ENCODE measurements around the gene IFNA6.
A peak's percentile ranks its signal among the peaks of the same experiment; 100 is the strongest.
"Not testable (repeated sequence)": the region's sequence is repeated elsewhere in the genome, so short reads cannot be mapped to it uniquely, and the experiment has no call there.

IFNA6 gene

DNA sequence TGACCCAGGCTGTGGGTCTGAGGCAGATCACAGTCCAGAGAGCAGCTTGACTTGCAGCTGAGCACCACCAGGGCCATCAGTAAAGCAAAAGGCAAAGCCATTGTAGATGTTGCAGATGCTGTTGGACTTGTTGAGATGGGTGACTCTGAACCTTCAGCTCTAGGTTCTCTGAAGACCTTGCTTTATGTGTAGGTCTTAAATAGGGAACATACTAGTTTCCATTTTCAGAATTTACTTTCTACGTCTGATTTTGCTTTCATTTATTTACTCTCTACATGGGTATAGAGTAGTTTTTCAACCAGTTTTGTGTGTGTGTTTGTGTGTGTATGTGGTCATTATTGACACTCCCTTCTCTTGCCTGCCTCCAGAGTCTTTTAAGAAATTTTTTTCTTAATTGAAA, at the start of gene IFNA6:
TSS of gene IFNA6 (minus strand) at position 101 of the 400 bp plus-strand sequence. CDS start at position 101, 0 bp downstream.
- no peak for DNase-seq

DNA sequence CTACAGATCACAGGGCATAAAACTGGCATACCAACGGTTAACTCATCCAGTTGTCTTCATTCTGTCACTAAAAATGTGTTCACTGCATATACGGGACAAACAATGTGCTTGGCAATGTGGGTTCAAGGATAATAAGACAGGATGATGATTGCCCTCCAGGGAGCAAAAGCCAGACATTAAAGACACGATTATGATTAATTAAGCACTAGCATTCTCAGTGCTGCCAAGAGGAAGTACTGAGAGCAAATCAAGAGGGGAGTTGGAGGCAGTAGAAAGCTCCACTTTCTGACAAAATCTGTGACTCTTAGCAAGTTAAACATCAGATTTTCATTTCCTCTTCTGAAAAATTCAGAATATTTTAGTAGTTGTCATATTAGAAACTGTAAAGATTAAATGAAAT, 49.3 kb upstream of the IFNA6 start:
- DNase-seq, result no peak

DNA sequence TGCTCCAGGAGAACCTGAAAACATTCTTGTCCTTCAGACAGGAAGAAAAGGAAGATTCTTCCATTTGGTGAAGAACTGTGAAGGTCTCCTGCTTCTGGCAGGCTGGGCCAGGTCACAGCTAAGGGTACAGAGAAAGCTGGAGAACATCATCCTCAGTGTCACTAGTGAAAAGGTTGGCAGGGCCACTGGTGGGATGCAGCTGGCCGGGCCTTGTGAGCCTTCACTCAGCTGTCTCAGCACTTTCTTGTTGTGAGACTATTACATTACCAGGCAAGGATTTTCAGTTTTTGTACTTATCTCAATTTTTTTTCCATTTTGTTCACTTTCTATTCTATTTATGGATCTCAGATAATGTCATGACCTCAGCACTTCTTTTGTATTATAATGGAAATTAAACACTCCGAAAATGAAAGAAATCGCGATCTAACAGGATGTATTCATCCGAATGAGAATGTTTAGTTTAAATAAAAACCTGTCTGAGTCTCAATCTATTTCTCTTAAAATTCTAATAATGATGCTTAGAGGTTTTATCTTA, 48.3 kb upstream of the IFNA6 start:
- DNase-seq, result no peak

DNA sequence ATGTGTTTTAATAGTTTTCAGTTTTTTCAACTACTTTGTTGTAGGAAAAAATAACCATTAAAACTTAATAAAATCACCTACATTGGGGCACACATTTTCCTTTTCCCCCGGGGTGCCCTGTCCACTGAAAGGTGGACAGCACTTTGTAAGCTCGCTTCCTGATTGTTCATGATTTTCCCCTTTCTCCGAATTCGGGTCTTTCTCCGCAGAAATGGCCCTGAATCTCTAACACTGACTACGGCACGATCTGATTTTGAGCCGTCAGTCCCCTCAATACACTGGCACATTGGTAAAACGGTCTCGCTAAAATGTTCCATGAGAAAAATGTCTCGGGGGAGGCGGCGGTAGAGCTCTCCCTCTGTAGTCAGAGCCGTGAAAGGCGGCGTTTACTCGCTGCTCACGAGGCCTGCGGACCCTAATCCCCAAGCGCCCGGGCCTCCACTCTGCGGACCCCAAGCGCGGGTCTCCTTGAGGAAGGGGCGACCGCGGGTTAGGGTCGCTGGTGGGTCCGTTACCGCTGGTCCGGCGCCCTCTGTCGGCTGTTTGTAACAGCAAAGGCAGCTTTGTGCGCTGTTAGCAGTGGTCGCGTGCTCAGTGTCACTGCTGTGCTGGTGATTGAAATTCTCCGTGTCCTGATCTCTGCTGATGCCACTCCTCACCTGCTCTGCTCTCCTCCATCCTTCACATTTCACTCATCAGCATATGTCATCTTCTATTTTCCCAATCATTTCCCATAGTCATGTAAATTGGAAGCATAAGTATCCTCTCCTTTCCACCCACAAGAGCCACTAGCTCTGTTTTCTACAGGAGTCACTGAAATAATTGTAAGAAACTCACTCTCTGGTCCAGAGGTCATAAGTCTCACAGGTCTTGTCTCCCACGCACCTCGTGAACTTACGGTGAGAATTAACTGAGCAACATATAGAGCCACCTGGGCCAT, 45.4 kb upstream of the IFNA6 start:
- DNase-seq, result peak; percentile 10 to 62 (median 34)

DNA sequence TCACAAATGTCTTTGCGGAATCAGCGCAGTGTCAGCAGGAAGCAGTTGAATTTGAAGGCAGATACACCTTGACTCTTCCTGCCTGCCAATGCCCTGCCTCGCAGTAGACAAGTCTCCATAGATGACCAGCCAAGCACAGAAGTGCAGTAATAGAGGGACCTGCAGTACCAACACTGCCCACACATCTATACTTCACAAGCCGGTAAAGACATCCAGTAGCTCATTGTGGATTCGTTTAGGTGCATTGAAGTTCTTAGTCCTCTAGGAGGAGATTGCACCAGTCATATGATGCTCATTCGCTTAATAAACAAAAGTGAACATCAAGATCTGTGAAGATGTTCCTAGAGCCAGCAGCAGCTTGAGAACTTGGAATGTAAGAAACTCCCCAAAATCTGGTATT, 41.6 kb upstream of the IFNA6 start:
- DNase-seq, result no peak

DNA sequence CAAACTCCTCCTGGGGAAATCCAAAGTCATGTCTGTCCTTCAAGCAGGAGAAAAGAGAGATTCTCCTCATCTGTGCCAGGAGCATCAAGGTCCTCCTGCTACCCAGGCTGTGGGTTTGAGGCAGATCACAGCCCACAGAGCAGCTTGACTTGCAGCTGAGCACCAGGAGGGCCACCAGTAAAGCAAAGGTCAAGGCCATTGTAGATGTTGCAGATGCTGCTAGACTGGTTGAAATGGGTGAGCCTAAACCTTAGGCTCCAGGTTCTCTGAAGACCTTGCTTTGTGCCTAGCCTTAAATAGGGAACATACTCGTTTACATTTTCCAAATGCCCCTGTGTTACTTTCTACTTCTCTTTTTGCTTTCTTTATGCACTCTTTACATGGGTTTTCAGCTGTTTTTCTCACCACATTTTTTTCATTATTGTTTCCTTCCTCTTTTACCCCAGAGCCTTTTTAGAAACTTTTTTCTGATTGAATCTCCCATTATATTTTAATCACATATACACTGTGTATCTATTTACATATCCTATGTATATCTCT, 34.5 kb upstream of the IFNA6 start, which contains the start of gene IFNA2:
TSS of gene IFNA2 (minus strand) at position 268 of the 540 bp plus-strand sequence. CDS start at position 199, 69 bp downstream.
- DNase-seq, result no peak

DNA sequence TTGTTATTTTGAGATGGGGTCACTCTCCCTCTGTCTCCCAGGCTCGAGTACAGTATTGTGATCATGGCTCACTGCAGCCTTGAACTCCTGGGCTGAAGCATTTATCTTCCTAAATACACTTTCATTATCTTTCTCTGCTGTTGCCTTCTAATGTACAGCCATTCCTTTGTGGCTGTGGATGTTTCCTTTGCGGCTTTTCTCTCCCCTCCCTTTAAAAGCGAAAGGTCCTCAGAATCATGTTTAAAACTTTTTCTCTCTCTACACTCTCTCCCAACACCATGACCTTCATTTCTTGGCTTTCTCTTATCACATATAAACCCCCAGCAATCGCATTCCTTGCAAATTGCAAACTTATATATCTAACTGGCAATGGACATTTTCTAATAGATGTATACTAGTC, 32.9 kb upstream of the IFNA6 start:
- no peak for DNase-seq

DNA sequence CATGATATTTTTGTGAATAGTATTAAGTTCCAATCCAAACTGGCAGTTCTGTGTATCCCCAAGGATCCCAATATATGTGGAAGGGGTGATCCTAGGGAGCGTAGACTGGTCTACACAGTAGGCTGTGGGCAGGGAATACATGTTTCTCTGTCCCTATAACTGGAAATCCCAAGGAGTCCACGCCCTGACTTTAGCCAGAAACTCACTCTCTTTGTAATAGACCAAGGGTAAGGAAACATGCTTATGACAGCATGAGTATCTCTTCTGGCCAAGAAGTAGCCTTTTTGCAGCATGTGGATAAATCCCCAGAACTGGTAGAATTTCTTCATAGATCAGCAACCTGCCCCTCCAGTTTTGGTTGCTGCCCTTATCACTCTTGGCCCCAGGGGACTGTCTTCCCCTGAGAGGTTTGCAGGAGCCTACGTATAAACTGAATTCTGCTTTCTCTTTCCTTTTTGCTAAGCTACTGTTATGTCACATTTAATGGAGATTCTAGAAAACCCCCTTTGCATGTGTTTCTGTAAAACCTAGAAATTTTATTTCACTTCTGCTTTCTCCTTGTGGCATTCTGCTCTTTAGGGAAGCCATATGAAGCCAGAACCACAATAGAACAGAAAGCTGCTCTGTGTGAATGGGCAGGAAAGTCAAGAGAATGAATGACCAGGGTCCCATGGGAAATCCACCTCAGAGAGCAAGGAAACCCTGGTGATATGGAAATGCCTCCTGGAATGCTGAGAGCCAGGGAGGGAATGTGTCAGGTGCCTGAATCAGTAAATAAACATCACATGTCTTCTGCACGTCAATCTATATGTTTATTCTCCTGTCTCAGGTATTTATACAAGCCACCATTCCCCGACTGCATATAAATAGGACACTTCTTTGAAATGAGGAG, 31.0 kb upstream of the IFNA6 start:
- no peak for DNase-seq

DNA sequence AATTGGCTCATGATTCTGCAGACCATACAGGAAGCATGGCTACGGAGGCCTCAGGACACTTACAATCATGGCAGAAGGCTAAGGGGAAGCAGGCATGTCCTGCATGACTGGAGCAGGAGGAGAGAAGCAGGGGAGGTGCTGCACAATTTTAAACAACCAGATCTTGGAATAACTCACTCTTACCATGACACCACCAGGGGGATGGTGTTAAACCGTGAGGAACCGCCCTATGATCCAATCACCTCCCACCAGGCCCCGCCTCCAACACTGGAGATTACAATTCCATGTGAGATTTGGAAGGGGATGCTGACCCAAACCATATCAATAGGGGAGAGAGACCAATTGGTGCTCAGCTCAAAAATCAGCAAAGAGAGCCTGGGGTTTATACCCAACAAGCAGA, 20.8 kb upstream of the IFNA6 start:
- DNase-seq, result not testable (repeated sequence)

DNA sequence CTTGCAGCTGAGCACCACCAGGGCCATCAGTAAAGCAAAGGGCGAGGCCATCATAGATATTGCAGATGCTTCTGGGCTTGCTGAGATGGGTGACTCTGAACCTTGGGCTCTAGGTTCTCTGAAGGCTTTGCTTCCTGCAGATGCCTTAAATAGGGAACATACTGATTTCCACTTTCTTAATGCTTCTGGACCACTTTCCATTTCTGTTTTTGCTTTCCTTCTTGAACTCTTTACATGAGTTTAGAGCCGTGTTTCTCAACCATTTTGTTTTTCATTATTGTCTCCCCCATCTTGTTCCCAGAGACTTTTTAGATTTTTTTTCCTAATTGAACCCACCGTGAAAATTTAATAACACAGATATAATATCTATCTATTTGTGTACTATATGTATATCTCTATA, 17.3 kb upstream of the IFNA6 start, which contains the start of gene IFNA13:
TSS of gene IFNA13 (minus strand) at position 101 of the 400 bp plus-strand sequence. CDS start at position 54, 47 bp downstream.
- DNase-seq, result no peak

DNA sequence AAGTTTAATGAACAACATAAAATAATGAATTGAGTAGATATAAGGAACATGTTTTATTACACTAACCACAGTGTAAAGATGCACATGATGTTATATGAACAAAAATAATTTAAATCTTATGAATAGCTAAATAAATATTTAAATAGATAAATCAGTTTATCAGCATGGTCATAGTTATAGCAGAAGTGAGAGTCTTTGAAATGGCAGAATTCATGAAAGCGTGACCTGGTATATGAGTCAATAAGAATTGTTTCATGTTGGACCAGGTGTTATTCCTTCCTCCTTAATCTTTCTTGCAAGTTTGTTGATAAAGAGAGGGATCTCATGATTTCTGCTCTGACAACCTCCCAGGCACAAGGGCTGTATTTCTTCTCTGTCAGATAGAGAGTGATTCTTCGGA, 16.5 kb upstream of the IFNA6 start:
- not testable (repeated sequence) for DNase-seq

DNA sequence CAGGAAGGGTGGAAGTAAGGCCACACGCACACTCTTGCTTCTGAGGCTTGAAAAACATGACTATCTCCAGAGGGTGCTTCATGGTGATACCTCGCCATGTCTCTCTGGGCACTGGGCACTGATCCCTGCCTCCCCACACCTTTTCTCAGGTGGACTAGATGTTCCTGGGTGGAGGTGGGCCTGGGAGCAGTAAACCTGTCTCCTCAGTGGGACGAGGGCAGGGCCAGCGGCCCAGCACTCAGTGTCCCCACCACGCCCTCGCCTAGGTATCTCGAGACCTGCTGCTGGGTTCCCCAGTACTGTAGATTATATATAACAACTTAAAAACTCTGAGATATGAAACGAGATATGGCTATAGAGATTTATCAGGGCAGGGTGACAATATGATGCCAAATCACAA, 11.6 kb upstream of the IFNA6 start:
- no peak for DNase-seq

DNA sequence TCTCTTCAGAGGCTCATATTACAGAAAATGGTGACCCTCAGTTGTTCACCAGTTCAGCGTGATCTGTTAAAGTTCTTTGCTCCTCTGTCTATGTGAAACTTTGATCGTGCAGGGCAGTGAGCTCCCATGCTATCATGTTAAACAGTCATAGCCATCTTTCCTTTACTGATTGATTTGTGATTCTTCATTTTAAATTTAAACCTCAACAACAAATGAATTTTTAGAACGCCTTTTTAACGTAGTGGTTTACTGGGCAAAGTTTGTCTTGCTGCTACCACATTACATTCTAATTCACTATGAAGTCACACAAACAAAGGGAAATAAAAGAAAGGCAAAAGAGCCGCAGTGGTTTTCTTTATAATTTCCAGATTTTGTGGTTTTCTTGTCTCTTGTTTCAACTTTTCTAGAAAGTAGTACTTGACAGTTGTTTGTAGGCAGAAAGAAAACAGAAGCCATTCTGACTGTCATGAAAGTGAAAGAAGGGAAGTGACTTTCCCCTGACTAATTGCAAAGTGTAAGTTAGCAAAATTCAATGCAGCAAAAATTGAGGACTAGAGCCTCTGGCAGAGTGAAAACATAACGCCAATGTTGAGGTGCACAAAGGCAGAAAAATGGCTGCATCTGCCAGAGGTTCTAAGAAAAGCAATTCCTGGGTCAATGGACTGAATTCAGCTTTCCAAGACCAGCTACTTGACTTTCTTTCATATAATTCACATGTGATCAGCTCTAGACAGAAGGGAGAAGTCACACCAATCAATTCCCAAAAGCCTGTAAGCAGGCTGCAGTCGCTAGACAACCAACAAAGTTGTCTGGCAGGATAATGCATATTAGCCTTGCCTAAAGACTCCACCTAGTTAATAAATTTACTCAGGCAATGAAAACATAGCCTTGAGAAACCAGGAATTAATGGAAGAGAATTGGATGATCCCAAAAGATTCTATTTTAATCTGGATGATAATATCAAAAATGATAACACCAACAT, 7.1 kb upstream of the IFNA6 start:
- DNase-seq, result no peak

DNA sequence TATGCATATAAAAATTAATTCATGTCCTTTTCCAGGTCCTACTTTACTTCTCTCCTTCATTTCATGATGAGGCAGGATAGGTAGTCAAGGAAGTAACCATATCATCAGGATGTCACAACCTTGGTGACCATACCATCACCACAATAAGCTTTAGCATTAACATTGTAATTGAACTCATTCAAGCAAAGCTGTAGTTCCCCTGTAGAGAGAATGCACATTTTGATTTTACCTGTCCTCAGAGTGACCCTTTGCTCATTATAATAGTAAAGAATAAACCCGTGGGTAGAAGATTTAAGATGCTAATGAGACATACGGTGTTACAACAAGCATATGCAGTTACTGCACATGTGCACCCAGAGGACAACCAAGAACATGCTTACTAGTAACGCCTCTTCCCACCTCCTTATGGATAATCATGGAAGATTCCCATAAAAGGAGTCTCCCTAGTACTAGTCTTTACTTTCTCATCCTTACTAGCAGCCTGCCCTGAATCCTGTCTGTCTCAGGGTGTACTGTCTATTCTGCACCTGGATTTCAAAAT, 2.2 kb downstream of the IFNA6 start:
- DNase-seq, result no peak

DNA sequence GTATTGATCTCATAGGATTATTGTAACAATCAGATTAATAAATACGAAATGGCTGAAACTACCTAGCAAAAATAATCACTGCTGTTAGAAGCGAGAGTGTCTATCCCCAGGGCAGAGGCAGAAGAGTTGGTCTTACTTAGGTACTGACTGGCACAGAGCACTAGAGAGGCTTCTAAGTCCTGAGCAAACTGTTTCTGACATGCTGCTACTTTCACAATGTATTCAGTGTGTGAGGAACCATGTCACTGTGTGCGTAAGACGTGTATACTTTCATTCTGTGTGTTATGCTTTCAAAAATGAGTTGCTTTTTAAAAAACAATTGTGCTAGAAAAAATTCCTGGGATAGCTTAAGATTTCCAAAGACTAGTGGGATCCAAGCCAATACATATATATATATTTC, 10.0 kb downstream of the IFNA6 start:
- no peak for DNase-seq

DNA sequence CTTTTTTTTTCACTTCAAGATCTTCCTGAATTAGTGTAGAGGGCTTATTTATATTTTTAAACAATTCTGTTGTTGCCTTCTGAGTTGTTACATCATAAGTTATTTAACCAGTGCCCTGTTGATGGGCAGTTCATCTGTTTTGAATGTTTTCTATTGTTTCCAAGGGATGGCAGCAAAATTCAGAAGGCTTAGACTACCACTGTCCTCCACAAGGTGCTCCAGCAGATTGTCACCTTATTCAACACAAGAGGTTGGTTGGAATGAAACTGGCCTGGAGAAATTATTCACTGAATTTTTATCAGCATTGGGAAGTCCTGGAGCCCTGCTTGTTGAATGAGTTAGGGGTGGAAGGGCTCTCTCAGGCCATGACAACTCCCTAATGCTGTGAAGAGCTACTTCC, 14.2 kb downstream of the IFNA6 start:
- DNase-seq, result no peak

DNA sequence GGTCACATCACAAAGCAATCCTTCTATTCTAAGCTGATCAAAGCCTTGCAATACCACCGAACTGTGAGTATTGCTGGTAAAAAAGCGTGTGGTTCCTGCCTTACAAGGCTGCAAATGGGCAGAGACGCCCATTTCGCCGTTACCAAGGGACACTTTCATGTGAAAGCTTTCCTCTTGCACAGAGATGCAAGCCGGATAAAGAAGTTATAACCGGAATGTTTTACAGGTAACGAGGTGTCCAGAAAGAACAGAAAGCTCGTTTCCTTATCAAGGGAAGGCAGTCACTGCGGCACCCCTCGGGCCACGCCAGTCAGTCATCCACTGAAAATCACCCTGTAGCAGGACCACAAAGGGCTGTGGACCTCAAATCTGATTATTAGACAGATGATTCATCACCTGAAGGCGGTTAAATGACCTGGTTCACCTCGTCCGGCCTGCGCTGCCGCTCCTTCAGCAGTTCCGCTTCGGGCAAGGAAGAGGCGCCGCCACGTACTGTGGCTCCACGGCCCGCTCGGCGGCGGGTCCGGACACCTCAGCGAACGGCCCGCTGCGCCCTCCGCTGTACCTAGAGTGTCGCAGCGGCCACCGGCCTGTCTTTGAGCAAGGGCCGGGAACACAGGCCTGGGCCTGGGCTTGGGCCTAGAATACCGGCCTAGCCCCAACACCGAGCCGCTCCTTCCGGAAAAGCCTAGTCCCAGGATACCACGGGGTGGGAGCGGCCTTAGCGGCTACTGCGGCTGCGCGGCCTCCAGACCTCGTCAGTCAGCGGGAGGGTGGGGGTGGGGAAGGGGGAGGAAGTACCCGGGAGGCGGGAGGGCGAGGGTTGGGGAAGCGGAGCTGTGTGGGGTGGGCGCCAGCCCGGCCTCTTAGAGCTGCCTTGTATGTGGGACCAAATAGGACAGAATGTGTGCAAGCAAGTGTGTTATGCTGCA, 15.7 kb downstream of the IFNA6 start, which contains the start of gene KLHL9:
TSS of gene KLHL9 (minus strand) at position 704 of the 932 bp plus-strand sequence. CDS start at position 159, 545 bp downstream.
- DNase-seq, result peak; percentile 52 to 76 (median 70)

DNA sequence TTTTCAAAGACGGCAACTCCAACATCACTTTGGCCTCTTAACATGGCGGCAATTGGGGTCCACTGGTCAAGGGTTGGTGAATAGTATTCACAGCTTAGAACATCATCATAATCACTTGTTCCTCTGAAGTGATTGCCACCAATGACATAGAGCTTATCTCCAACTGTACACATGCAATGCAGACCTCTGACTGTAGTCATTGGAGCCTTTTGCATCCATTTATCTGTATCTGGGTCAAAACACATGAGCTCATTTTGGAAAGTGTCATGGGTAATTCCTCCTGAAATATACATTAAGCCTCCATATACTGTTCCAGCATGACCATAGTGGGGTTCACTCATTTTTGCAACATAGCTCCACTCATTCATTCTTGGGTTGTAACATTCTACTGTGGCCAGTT, 17.5 kb downstream of the IFNA6 start:
- DNase-seq, result no peak

DNA sequence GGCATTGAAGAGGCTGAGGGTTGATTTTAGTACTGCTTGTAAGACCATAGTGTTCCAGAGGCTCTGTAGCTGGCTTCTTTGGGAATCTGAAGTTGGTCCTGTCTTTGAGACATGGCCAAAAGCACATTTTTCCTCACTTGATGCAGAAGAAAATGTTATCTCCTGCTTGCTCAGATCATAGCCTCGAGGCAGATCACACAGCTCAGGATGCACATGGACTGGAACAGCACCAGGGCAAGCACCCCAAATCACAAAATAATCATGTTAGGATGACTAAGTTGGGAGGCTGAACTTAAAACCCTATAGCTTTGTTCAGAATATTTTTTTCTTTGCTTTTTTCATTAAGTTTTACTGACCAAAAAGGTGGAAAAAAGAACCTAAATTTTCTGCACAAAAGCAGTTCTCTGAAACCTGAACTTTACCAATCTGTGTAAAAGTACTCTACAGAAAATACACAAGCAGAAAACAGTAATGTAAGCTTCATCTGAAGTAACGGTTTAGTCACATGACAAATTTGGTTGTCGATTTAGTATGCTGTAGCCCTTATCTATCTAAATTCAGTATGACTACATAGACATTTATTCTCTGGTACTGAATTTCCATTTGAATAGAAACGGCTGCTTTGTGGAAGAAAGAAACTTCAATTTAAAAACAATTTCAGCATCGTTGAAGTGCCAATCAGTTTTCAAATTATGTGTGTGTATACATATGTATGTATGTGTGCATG, 18.8 kb downstream of the IFNA6 start:
- DNase-seq, result no peak
